GM13976 (cell line): ENCODE results near the gene GPHN.

Experiments
- DNase-seq: peaks from one replicate; pipeline ENCODE4 v3.0.0; 2012; ENCODE audit warnings: low spot score
- in situ Hi-C: fragments of 300-500 bp; cut with MboI; formaldehyde crosslinking; loops from one replicate; pipeline ENCODE4 v1.12.0; 2022; ENCODE audit warnings: low sequenced_read_pairs, mixed read lengths, inconsistent platforms; ENCODE audit not compliant: unreplicated experiment
- TF ChIP-seq, protein P1 (sequence below): IDR thresholded peaks from 2 replicates; pipeline ENCODE4 v1.5.1; 2012; ENCODE audit warnings: borderline replicate concordance, mild to moderate bottlenecking; ENCODE audit not compliant: insufficient read depth; ENCODE audit errors: extremely low read depth, missing control alignments, control extremely low read depth

GPHN gene

DNA sequence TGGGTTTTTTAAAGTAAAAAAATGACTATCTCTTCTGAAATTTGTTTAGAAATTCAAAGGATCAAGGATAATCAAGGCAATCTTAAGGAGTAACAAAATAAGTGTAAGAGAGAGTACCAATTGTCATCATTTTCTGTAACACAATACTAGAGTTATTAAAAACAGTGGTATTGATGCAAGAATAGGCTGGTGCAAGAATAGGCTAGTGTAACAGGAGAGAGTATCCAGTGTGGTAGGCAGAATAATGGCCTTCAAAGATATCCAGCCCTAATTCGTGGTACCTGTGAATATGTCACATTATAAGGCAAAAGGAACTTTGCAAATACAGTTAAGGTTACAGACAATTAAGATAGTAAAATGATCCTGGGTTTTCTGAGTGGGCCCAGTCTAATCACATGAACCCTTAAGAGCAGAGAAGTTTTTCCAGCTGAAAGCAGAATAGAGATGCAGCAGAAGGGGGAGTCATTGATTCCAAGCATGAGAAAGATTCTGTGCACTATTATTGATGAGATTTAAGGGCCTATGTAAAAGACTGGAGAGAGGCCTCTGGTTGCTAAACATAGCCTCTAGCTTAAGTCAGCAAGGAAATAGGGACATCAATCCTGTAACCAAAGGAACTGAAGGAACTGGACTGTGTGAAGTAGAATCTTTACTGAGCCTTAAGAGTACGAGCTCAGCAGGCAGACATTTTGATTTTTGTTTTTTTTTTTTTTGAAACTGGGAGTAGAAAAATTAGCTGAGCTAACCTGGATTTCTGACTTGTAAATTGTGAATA lies 134.1 kb downstream of the GPHN start:
- no peak for DNase-seq
- in situ Hi-C loops = no loop called here
- TF ChIP-seq, protein P1, sequence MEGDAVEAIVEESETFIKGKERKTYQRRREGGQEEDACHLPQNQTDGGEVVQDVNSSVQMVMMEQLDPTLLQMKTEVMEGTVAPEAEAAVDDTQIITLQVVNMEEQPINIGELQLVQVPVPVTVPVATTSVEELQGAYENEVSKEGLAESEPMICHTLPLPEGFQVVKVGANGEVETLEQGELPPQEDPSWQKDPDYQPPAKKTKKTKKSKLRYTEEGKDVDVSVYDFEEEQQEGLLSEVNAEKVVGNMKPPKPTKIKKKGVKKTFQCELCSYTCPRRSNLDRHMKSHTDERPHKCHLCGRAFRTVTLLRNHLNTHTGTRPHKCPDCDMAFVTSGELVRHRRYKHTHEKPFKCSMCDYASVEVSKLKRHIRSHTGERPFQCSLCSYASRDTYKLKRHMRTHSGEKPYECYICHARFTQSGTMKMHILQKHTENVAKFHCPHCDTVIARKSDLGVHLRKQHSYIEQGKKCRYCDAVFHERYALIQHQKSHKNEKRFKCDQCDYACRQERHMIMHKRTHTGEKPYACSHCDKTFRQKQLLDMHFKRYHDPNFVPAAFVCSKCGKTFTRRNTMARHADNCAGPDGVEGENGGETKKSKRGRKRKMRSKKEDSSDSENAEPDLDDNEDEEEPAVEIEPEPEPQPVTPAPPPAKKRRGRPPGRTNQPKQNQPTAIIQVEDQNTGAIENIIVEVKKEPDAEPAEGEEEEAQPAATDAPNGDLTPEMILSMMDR = no peak

DNA sequence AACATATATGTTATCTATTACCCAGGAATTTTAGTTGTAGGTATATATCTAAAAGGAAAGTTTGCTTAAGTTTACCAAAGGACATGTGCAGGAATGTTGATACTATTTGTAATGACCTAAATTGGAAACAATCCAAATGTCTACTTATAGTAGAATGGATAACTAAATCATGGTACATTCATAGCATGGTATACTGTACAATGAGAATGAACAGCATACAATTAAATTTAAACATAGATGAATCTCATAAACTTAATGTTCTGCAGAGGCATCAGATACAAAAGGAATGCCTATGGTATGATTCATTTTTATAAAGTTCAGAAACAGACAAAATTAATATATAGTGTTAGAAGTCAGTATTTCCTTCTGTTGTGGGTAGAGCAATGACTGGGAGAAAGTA lies 135.4 kb downstream of the GPHN start:
- TF ChIP-seq, protein P1 = no peak
- in situ Hi-C loops = no loop called here
- no peak for DNase-seq

DNA sequence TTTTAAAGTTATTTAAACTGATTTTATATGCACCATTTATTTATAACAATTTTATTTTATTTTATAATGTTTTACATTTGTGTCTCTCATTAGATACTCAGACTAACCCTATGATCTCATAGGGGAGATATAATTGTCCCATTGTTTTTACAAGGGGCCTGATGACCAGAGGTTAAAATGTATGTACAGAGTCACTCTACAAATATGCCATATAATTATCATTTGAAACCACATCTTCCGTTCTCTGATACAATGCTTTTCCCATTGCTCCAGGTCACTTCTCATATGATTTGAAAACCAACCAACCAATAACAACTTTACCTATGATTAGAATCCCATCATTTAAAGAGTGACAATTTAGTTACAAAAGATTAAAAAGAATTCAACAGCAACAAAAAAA lies 137.8 kb downstream of the GPHN start:
- in situ Hi-C loops = no loop called here
- DNase-seq = no peak
- TF ChIP-seq, protein P1 = no peak

GRCh38 chr14:66649498-66649897 lies 141.6 kb downstream of the GPHN start:
- no peak for DNase-seq
- TF ChIP-seq, protein P1 = no peak
- in situ Hi-C loops = no loop called here

DNA sequence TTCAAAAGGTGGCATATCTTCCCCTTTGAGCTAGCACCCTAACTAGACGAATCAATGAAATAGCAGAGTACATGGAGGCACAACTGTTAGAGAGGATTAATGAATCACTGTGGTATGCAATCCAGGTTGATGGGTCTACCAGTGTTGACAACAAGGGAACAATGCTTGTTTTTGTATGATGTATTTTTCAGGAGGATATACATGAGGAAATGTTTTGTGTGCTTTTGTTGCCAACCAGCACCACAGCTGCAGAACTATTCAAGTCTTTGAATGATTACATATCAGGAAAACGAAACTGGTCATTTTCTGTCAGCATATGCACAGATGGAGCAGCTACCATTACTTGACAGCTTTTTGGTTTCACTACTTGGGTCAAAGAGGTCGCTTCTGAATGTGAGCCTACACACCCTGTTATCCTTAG lies 142.6 kb downstream of the GPHN start:
- TF ChIP-seq, protein P1 = no peak
- DNase-seq = no peak
- in situ Hi-C loops = no loop called here

DNA sequence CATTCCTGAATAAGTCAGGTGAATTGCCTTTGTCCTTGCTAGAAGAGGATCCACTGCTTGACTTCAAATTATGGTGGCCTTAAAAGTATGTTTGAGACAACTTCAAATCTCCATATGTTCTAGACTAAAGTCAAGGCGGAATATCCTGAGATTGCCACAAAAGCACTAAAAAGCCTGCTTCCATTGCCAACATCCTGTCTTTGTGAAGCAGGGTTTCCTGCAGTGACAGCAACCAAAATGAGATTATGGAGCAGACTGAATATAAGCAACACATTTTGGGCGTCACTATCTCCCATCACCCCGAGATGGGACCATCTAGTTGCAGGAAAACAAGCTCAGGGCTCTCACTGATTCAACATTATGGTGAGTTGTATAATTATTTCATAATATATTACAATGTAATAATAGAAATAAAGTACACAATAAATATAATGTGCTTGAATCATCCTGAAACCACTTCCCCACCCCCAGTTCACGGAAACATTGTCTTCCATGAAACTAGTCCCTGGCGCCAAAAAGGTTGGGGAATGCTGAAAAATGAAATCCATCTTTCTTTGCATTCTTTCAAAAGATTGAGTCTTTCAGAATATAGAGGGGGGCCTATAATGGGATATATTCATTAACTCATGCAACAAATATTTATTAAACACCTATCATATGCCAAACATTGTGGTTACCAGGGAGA lies 143.7 kb downstream of the GPHN start:
- TF ChIP-seq, protein P1 = no peak
- DNase-seq = no peak
- in situ Hi-C loops = no loop called here
